Erythroblast (primary cell): ENCODE data around the gene GDPD2.

Experiments
- GATA1 ChIP-seq: IDR thresholded peaks from 2 replicates; pipeline ENCODE4 v1.6.1; 2011; ENCODE audit warnings: low read depth, mild to moderate bottlenecking, control low read depth, low read length, moderate library complexity
- POLR2A ChIP-seq: IDR thresholded peaks from 2 replicates; pipeline ENCODE4 v1.6.1; 2011; ENCODE audit warnings: mild to moderate bottlenecking, low read length

DNA sequence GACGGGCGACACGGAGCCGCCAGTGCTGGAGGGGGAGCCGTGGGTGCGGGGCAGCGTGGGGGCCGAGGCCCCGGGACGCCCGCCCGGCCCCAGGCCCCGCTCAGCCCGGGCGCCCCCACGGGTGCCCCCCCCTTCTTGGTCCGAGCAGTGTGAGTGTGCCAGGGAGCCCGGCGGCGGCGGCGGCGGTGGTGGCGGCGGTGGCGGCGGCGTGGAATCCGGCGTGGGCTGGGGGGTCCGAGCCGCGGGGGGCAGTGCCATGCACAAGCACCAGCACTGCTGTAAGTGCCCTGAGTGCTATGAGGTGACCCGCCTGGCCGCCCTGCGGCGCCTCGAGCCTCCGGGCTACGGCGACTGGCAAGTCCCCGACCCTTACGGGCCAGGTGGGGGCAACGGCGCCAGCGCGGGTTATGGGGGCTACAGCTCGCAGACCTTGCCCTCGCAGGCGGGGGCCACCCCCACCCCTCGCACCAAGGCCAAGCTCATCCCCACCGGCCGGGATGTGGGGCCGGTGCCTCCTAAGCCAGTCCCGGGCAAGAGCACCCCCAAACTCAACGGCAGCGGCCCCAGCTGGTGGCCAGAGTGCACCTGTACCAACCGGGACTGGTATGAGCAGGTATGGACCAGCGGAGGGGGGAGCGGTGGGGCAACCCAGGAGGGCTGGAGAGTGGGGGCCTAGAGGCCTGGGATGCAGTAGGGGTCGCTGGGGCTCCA lies 22.0 kb downstream of the GDPD2 start:
- TF ChIP-seq POLR2A (no peak), GATA1 (no peak)
